Trophoblast cell (in vitro differentiated cells and primary cell): Measurements from ENCODE around the gene COX19.

Source experiments
- DNase-seq, 2 donors: peaks; one replicate each; pipeline ENCODE4 v3.0.0-alpha.2; 2016
- H2AFZ ChIP-seq: 2 replicates; pipeline ENCODE4 v1.6.1; 2013; ENCODE audit warnings: low read length, moderate library complexity, mild to moderate bottlenecking; ENCODE audit not compliant: insufficient read depth, poor library complexity
- H2AK5ac ChIP-seq: 2 replicates; pipeline ENCODE4 v1.6.1; 2013; ENCODE audit warnings: mild to moderate bottlenecking, low read length
- H2BK120ac ChIP-seq: 2 replicates; pipeline ENCODE4 v1.6.1; 2013; ENCODE audit warnings: low read length, mild to moderate bottlenecking, moderate library complexity; ENCODE audit not compliant: insufficient read depth, poor library complexity
- H2BK12ac ChIP-seq: 2 replicates; pipeline ENCODE4 v1.6.1; 2013; ENCODE audit warnings: mild to moderate bottlenecking, low read length, moderate library complexity
- H2BK5ac ChIP-seq: 2 replicates; pipeline ENCODE4 v1.6.1; 2013; ENCODE audit warnings: low read length, low read depth, moderate library complexity, mild to moderate bottlenecking; ENCODE audit not compliant: poor library complexity
- H3K14ac ChIP-seq: 2 replicates; pipeline ENCODE4 v1.6.1; 2013; ENCODE audit warnings: mild to moderate bottlenecking, low read length
- H3K18ac ChIP-seq: 2 replicates; pipeline ENCODE4 v1.6.1; 2013; ENCODE audit warnings: mild to moderate bottlenecking, low read length
- H3K23ac ChIP-seq: 2 replicates; pipeline ENCODE4 v1.6.1; 2013; ENCODE audit warnings: low read length
- H3K27ac ChIP-seq: 2 replicates; pipeline ENCODE4 v1.5.1; 2013; ENCODE audit warnings: low read depth, mild to moderate bottlenecking, inconsistent platforms, low read length, moderate library complexity
- H3K27me3 ChIP-seq: 2 replicates; pipeline ENCODE4 v1.6.1; 2013; ENCODE audit warnings: inconsistent platforms, mild to moderate bottlenecking, low read length, moderate library complexity; ENCODE audit not compliant: insufficient read depth
- H3K36me3 ChIP-seq, 2 experiments: 1 replicate in 1 of 2; 2 replicates in 1 of 2; pipeline ENCODE4 v1.6.1; 2013; ENCODE audit warnings: low read length in 2 of 2, mild to moderate bottlenecking in 2 of 2, moderate library complexity in 1 of 2; ENCODE audit not compliant: insufficient read depth in 2 of 2, control insufficient read depth in 1 of 2
- H3K4ac ChIP-seq: 2 replicates; pipeline ENCODE4 v1.6.1; 2013; ENCODE audit warnings: low read depth, mild to moderate bottlenecking, low read length, moderate library complexity
- H3K4me1 ChIP-seq, 2 experiments: 1 replicate in 1 of 2; 2 replicates in 1 of 2; pipeline ENCODE4 v1.6.1; 2013; ENCODE audit warnings: low read length in 2 of 2, mild to moderate bottlenecking in 2 of 2, moderate library complexity in 1 of 2; ENCODE audit not compliant: insufficient read depth in 2 of 2, control insufficient read depth in 1 of 2
- H3K4me2 ChIP-seq: 2 replicates; pipeline ENCODE4 v1.6.1; 2013; ENCODE audit warnings: inconsistent platforms, mild to moderate bottlenecking, low read length, moderate library complexity
- H3K4me3 ChIP-seq: 2 replicates; pipeline ENCODE4 v1.5.1; 2013; ENCODE audit warnings: mild to moderate bottlenecking, low read depth, low read length, inconsistent platforms
- H3K79me1 ChIP-seq: one replicate; pipeline ENCODE4 v1.6.1; 2013; ENCODE audit warnings: low read length
- H3K79me2 ChIP-seq: 2 replicates; pipeline ENCODE4 v1.6.1; 2013; ENCODE audit warnings: low read length, mild to moderate bottlenecking; ENCODE audit not compliant: control insufficient read depth, insufficient read depth, poor library complexity
- H3K9ac ChIP-seq: 2 replicates; pipeline ENCODE4 v1.6.1; 2013; ENCODE audit warnings: mild to moderate bottlenecking, low read length
- H3K9me3 ChIP-seq: 2 replicates; pipeline ENCODE4 v1.6.1; 2013; ENCODE audit warnings: low read depth, mild to moderate bottlenecking, control low read depth, inconsistent platforms, low read length; ENCODE audit not compliant: insufficient read depth
- H4K12ac ChIP-seq: 2 replicates; pipeline ENCODE4 v1.6.1; 2013; ENCODE audit warnings: low read depth, mild to moderate bottlenecking, low read length, moderate library complexity
- H4K8ac ChIP-seq: 2 replicates; pipeline ENCODE4 v1.6.1; 2013; ENCODE audit warnings: low read depth, mild to moderate bottlenecking, low read length, moderate library complexity
- H4K91ac ChIP-seq: one replicate; pipeline ENCODE4 v1.6.1; 2013; ENCODE audit warnings: low read depth, mild to moderate bottlenecking, low read length, moderate library complexity
- WGBS: extraction: QIAGEN DNeasy Blood & Tissue Kit; methylation state at CpG from one replicate; pipeline ENCODE4 v1.1.7; 2013; ENCODE audit warnings: missing lambda C conversion rate; ENCODE audit not compliant: insufficient read length, insufficient coverage; ENCODE audit errors: extremely low coverage; 5-methylcytosine and 5-hydroxymethylcytosine counted together

COX19 gene

DNA sequence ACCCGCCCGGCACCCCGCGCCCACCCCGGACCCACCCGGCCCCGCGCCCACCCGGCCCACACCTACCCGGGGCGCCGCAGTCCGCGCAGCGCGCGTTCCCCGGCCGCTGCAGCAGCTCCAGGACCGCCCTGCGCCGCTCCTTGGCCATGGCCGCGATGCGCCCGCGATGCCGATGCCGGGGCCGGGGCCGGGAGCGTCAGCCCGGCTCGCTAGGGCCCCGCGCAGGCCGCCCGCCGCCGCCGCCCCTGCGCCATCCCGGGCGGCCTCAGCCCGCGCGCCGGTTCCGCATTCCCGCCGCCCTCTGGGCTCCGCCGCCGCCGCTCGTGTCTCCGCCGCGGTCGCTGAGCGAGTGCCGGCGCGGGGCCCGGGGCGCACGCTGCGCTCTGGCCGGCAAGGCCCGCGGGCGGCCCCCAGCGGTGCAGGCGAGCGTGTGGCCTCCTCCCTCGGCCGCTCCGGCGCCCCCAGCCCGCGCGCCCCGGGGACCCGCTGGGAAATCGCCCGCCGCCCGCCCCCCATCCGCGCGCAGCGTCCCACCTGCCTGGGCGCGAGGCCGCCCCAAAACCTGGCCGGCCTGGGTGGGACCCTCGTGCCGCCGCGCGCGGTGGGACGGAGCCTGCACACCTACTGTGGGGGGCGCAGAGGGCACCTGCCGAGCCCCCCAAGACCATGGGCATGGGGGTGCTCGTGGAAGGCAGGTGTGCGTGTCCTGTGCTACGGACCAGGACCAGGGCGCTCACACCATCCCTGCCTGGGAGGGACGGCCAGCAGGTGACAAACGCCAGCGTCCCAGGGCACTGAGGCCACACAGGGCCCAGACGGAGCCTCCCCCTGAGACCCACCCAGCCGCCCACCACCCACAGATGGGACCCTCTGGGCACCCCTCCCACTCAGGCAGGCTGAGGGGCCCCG lies 20.8 kb downstream of the COX19 start, which contains the start of gene ADAP1:
ADAP1 (minus strand) TSS at position 351 of the 909 bp plus-strand sequence; CDS start at position 148, 203 bp downstream.
- no peak within 1 kb of the TSS for H3K9ac ChIP-seq
- no peak within 1 kb of the TSS for H3K23ac ChIP-seq
- H2AFZ ChIP-seq, result peak within 1 kb of the TSS; percentile 28
- no peak within 1 kb of the TSS for H3K18ac ChIP-seq
- H2BK5ac ChIP-seq, result no peak within 1 kb of the TSS
- no CpG with 5 or more reads among the region's 115 CpGs for WGBS
- no peak within 1 kb of the TSS for H4K8ac ChIP-seq
- H2AK5ac ChIP-seq, result no peak within 1 kb of the TSS
- no peak within 1 kb of the TSS for H3K27ac ChIP-seq
- no peak within 1 kb of the TSS for H2BK120ac ChIP-seq
- peaks cover 8 to 11% of the 10 kb centered on the region in 2 experiments for H3K4me1 ChIP-seq
- no peak within 1 kb of the TSS for H3K4ac ChIP-seq
- no peak within 1 kb of the TSS for H3K4me3 ChIP-seq
- DNase-seq, result peak; percentile 34 to 63
- H3K79me1 ChIP-seq, result no peaks in the 10 kb centered on the region
- H3K79me2 ChIP-seq, result no peaks in the 10 kb centered on the region
- no peak within 1 kb of the TSS for H4K91ac ChIP-seq
- H3K14ac ChIP-seq, result no peak within 1 kb of the TSS
- H2BK12ac ChIP-seq, result no peak within 1 kb of the TSS
- H3K9me3 ChIP-seq, result peaks cover 4% of the 10 kb centered on the region
- peak within 1 kb of the TSS; percentile 58 for H4K12ac ChIP-seq
- H3K36me3 ChIP-seq, result no peaks in the 10 kb centered on the region
- peaks cover 11% of the 10 kb centered on the region for H3K27me3 ChIP-seq
- H3K4me2 ChIP-seq, result peak within 1 kb of the TSS; percentile 77

DNA sequence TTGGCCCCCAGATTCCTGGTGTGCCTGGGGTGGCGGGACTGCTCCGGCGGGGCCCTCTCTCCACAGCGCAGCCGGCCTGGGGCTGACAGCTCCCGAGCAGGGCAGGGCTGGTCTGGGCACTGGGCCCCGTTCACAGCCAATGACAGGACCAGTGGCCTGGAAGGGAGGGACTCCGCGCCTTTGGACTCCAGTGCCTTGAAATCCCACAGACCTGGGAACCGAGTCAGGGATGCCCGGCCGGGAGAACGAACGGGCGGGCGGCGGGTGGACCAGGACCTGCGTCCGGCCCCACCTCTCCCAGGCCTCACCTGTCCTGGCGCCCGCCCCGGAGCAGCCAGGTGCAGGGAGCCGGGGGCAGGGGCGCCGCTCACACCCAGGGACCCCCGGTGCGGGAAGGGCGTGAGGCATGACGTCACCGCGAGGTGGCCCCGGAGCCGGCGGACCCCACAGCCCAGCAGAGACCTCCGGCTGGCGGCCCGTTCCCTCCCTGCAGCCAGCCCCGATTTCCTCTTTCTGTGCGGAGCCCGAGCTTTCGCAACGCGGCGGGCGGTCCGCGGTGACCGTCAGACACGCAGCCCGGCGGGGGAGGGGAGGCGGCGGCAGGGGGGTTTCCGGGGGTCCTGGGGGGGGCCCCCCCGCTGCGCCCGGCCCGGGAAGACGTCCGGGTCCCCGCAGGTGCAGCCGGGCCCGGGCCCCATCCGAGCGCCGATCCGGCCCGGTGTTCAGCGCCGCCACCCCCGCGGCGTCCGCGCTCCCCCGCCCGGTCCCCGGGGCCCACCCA lies 21.6 kb downstream of the COX19 start:
- H2BK12ac ChIP-seq, result no peak overlapping the region
- DNase-seq, result peak; percentile 56 to 68
- H3K23ac ChIP-seq, result no peak overlapping the region
- no peak overlapping the region for H2BK5ac ChIP-seq
- H3K9ac ChIP-seq, result no peak overlapping the region
- peaks cover 7% of the 10 kb centered on the region for H3K9me3 ChIP-seq
- no peaks in the 10 kb centered on the region for H3K36me3 ChIP-seq
- no peaks in the 10 kb centered on the region for H3K79me2 ChIP-seq
- peaks cover 11% of the 10 kb centered on the region for H3K27me3 ChIP-seq
- peak overlapping the region; percentile 75 for H3K4me2 ChIP-seq
- no peak overlapping the region for H3K18ac ChIP-seq
- H3K27ac ChIP-seq, result no peak overlapping the region
- no CpG with 5 or more reads among the region's 78 CpGs for WGBS
- H3K4ac ChIP-seq, result no peak overlapping the region
- H4K8ac ChIP-seq, result no peak overlapping the region
- H2BK120ac ChIP-seq, result no peak overlapping the region
- H4K91ac ChIP-seq, result no peak overlapping the region
- no peak overlapping the region for H3K4me3 ChIP-seq
- H2AFZ ChIP-seq, result peak overlapping the region; percentile 28
- no peak overlapping the region for H3K14ac ChIP-seq
- peaks cover 8 to 11% of the 10 kb centered on the region in 2 experiments for H3K4me1 ChIP-seq
- H2AK5ac ChIP-seq, result no peak overlapping the region
- H3K79me1 ChIP-seq, result no peaks in the 10 kb centered on the region
- H4K12ac ChIP-seq, result peak overlapping the region; percentile 58

DNA sequence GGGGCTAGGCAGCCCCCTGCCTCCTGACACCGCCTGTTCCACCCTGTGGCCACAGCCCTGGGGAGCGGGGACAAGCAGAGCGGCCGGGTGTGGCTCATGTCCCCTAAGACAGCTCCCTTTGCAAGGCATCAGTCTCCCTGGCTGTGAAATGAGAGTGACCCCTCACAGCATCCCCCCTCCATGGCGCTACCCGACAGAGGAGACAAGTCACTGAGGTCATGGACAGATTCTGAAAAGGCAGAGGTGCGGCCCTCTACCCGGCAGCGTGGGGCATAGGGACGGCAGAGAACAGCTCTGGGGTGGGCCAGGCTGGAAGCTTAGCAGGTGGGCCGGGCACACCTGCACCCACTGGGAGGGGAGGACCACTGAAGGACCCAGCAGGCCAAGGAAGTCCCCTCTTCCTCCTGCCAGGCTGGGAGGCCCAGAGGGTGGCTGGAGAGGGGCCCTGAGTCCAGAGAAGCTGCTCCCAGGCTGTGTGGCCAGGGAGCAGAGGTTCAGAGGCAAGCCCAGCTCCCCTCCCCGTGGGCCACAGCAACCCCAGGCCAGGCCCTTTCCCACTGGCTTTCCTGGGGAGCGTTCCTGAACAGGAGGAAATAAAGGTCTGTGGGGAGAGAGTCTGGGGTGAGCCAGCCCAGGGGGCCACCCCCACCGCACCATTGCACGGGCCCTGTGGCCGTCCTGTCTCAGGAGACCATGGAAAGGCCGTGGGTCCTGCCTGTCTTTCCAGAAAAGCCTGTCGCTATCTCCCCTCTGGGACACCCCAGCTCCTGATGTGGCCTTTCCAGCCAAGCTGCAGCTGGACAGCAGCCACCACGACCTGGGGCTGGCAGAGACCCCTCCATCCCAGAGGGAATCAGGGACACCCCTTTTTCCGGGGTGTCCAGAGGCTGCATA lies 22.6 kb downstream of the COX19 start:
- H3K4me2 ChIP-seq, result no peak overlapping the region
- no peak overlapping the region for H3K23ac ChIP-seq
- no peak overlapping the region for H2BK120ac ChIP-seq
- no peak overlapping the region for H4K12ac ChIP-seq
- H3K4ac ChIP-seq, result no peak overlapping the region
- whole genome bisulfite sequencing, result no CpG with 5 or more reads among the region's 20 CpGs
- no peak overlapping the region for H4K91ac ChIP-seq
- no peak overlapping the region for H2BK12ac ChIP-seq
- H2AK5ac ChIP-seq, result no peak overlapping the region
- DNase-seq, result no peak
- H3K4me1 ChIP-seq, result peaks cover 6 to 10% of the 10 kb centered on the region in 2 experiments
- H3K14ac ChIP-seq, result no peak overlapping the region
- peaks cover 7% of the 10 kb centered on the region for H3K9me3 ChIP-seq
- no peak overlapping the region for H3K27ac ChIP-seq
- H4K8ac ChIP-seq, result no peak overlapping the region
- H3K18ac ChIP-seq, result no peak overlapping the region
- H3K27me3 ChIP-seq, result peaks cover 11% of the 10 kb centered on the region
- H3K79me1 ChIP-seq, result no peaks in the 10 kb centered on the region
- no peak overlapping the region for H3K9ac ChIP-seq
- H3K4me3 ChIP-seq, result no peak overlapping the region
- no peaks in the 10 kb centered on the region for H3K36me3 ChIP-seq
- no peaks in the 10 kb centered on the region for H3K79me2 ChIP-seq
- H2BK5ac ChIP-seq, result no peak overlapping the region
- H2AFZ ChIP-seq, result no peak overlapping the region
